GM18951 (cell line): Measurements from ENCODE around the gene CDK18.

Source experiments
- POLR2A ChIP-seq: IDR thresholded peaks from 4 replicates; pipeline ENCODE4 v1.6.1; 2011; ENCODE audit warnings: mild to moderate bottlenecking; ENCODE audit not compliant: insufficient read length, insufficient read depth; ENCODE audit errors: extremely low read depth
- in situ Hi-C: fragments of 300-500 bp; cut with MboI; formaldehyde crosslinking; loops from one replicate; pipeline ENCODE4 v1.12.0; 2022; ENCODE audit warnings: low sequenced_read_pairs, mixed read lengths, inconsistent platforms; ENCODE audit not compliant: unreplicated experiment

The CDK18 gene

DNA sequence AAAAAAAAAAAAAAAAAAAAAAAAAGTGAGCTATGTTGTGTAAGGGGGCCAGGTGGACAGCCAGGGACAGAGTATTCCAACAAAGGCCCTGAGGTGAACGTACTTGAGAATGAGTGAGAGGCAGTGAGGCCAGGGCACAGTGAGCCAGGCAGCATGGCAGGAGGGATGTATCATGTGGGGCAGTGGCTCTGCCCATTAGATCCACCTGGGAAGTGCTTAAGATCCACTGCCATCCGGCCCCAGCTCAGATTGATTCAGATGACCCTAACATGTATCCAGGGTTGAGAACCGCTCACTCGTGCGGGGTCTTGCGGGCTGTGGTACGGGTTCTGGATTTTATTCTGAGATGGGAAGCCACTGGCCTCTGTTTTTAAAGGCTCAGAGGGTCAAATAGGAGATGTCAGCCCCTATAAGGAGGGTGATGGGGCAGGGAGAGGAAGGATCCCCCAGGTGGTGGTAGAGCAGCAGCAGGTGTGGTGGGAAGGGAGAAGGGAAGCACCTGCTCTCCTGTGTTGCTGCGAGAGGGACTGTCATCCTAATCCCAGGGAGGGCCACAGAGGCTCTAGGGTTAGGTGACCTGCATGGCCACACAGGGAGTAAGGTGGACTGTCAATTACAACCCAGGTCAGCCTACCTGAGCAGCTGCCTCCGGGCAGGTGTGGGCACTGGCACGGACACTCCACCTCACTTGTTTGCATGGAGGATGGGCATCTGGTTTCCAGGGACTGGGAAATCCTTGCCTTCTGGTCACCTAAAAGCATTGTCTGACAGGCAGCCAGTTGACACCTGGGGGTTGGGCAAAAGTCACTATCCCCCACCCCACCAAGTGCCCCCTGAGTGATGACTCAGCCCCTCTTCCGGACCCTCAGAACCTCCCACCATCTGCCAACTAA, 31.6 kb downstream of the CDK18 start:
- no peak for TF ChIP-seq POLR2A

GRCh38 chr1:205536759-205537361, 32.4 kb downstream of the CDK18 start:
- in situ Hi-C loops: loop anchor here (10.0 kb wide), 1 partner anchor 118 kb away; no protein-coding TSS in a partner anchor
- TF ChIP-seq POLR2A: no peak

More for the DNA sequence above, 31.6 kb downstream of the CDK18 start:
- in situ Hi-C loops: loop anchor here (10.0 kb wide), 1 partner anchor 119 kb away; no protein-coding TSS in a partner anchor

DNA sequence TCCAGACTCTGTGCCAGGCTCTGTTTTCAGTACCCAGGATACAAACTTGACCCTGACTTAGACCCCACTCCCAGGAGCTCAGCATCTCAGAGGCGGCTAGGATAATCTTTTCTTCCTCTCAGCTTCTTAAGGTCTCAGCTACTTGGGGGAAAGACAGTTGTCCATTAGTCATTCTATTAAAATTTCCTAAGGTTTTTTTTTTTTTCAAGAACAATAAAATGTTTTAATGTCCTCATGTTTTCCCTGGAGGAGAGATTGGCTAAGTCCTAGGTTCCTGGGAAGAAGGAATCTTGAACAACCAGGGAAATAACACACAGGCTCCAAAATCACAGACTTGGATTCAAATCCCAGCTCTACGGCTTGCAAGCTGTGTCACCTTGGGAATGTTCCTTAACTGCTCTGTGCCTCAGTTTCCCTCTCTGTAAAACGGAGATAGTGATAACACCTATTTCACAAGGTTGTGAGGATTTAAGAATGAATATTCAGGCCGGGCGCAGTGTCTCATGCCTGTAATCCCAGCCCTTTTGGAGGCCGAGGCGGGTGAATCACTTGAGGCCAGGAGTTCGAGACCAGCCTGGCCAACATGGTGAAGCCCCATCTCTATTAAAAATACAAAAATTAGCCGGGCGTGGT, 33.0 kb downstream of the CDK18 start:
- in situ Hi-C loops: loop anchor here (10.0 kb wide), 1 partner anchor 117 kb away; no protein-coding TSS in a partner anchor
- TF ChIP-seq POLR2A: no peak

- in situ Hi-C loops: loop anchor here (10.0 kb wide), 1 partner anchor 116 kb away; no protein-coding TSS in a partner anchor
Observed at GRCh38 chr1:205538235-205538840, 33.9 kb downstream of the CDK18 start.

DNA sequence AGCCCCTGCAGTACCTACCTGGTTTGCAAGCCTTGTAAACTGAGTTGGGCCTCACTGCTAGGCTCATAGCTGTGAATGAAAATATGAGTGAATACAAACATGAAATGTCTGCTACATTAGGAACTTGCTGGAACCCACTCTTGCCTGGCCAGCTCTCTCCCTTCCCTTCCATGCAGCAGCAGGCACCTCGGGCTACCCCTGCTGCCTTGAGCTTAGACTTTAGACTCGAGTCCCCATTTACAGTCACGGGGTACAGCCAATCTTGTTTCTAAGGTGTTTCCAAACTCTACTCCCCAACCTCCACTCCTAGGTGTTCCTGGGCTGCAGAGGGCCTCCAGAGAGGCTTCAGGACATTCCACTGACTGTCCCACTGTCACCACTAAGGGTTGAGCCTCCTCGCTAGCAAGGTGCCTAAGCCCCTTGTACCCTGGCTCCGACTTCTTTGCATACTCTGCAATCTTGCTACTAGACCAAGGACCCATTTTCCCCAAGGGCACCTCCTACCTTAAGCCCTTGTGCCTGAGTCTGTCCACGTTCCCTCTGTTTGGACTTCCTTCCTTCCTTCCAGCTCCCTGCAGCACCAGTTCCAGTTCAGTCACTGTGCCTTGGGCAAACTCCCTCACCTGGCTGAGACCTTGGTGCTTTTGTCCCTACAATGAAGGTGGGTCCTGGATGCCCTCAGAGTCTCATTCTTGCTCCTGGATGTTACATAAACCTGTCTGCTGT, 36.9 kb downstream of the CDK18 start:
- in situ Hi-C loops: no loop called here

More at GRCh38 chr1:205538235-205538840, 33.9 kb downstream of the CDK18 start:
- no peak for TF ChIP-seq POLR2A

DNA sequence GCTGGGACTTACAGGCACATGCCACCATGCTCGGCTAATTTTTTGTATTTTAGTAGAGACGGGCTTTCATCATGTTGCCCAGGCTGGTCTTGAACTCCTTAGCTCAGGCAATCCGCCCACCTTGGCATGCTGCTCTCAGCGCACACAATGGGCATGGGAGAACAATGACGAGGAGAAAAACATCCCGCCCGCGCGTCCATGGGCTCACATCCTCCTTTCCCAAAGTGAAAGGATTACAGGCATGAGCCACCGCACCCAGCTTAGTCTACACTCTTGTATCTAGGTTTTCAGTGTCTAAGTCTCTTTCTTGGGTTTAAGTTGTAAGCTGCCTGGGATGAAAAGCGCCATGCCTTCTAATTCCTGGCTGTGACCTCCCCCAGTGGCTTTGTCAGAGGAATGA, 37.9 kb downstream of the CDK18 start:
- no peak for TF ChIP-seq POLR2A
- in situ Hi-C loops: no loop called here

More for the DNA sequence above, 36.9 kb downstream of the CDK18 start:
- no peak for TF ChIP-seq POLR2A

GRCh38 chr1:205543351-205544301, 39.2 kb downstream of the CDK18 start:
- in situ Hi-C loops: no loop called here
- TF ChIP-seq POLR2A: no peak

GRCh38 chr1:205545001-205545919, 40.8 kb downstream of the CDK18 start:
- in situ Hi-C loops: no loop called here

DNA sequence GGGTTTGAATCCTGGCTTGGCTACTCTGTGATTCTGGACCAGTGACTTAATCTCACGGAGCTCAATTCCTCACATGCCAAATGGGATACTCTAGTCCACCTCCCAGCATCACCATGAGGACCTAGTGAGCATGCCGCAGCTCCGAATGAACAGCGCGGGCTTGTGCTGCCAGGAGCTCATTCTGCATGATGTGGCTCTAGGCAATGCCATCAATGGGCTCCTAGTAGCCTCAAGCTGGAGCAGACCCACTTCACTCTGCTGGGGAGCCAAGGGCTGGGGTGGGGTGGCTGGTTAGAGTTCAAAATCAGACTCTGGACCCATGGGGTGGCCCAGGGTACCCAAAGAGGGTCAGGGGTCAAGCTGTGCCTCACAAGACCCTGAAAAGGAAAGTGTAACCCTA, 41.5 kb downstream of the CDK18 start:
- in situ Hi-C loops: no loop called here
- TF ChIP-seq POLR2A: no peak

More at GRCh38 chr1:205545001-205545919, 40.8 kb downstream of the CDK18 start:
- no peak for TF ChIP-seq POLR2A

GRCh38 chr1:205546541-205546940, 42.1 kb downstream of the CDK18 start:
- in situ Hi-C loops: no loop called here
- TF ChIP-seq POLR2A: no peak

GRCh38 chr1:205547936-205548827, 43.7 kb downstream of the CDK18 start:
- no peak for TF ChIP-seq POLR2A
- in situ Hi-C loops: no loop called here
